ENCODE data around the gene GLI3.

Gene GLI3

GRCh38 chr7:42081671-42082070 lies 155.3 kb downstream of the GLI3 start:
- no peak for DNase-seq (ENCODE audit: low spot score)

GRCh38 chr7:42080841-42081586 lies 156.0 kb downstream of the GLI3 start:
- no peak for DNase-seq (ENCODE audit: low spot score)

DNA sequence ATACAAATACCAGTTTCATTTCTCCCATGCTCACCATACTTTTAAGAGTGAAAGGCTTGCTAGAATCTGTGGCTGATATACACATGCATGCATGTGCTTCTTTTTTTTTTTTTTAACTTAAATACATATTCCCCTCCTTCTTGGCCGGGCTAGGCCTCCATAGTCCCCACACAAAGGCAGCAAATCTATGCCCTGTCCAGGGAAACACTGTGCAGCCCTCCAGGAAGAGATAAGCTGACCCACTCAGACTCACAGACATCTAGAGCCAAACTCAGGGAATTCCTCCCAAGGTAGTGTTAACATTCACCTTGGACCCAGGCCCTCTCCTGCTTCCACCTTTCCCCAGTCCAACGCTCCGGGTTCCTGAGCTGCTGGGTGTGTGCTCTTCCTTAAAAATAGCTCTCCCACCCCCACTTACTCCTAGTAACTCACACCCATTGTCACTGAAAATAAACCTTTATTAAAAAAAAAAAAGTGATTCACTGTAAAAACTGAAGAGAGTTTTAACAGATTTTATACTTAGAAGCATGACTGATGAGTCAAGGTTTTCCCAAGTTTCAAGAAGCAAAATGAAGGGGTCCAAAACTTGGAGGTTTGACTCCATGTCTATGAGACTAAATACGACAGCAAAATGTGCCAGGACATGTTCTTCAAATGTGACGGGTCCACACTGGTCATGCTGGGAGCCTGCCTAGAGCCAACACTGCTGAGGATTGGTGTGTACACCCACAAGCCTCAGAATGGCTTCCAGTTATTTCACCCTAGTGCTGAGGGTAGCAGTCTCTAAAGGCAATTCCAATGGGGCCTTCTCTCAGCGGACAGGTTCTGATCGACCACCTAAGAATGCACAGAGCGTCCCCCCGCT lies 159.5 kb downstream of the GLI3 start:
- DNase-seq (ENCODE audit: low spot score) = no peak

DNA sequence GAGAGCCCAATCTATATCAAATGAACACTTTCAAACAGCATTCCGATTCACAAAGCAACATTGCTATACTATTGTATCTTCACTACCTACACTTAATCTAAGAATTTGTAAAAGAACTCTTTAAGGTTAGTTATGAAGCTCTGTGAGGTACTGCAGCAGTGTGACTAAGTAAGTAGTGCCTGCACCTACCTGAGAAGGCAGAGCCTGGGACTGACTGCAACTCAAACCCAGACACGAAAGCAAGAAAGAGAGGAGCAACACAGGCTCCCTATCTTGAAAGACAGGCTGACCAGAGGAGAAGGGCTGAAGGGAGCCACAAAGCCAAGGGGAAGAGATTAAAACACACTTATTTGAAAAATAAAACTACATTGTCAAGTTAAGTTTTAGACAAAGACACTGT lies 160.1 kb downstream of the GLI3 start:
- no peak for DNase-seq (ENCODE audit: low spot score)

GRCh38 chr7:42075418-42075817 lies 161.6 kb downstream of the GLI3 start:
- DNase-seq (ENCODE audit: low spot score) = no peak

DNA sequence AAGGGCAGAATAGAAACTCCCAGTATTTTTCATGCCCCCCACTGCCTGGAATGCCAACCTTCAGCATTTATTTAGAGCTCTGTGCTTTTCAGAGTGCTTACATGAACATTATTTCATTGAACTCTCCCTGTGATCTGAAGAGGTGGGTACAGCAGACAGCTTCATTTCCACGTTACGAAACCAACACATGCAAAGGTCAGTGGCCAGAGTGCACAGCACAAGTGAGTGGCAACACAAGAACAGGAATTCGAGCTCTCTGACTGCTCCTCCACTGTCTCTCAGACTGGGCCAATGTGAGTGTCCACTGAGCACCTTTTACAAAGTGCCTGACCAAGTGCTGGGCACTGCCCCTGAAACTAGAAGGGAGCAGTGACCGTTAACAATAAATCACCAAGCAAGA lies 162.9 kb downstream of the GLI3 start:
- DNase-seq (ENCODE audit: low spot score) = no peak

GRCh38 chr7:42071372-42072261 lies 165.4 kb downstream of the GLI3 start:
- no peak for DNase-seq (ENCODE audit: low spot score)

GRCh38 chr7:42070068-42070467 lies 166.9 kb downstream of the GLI3 start:
- no peak for DNase-seq (ENCODE audit: low spot score)

- DNase-seq (ENCODE audit: low spot score) = no peak
These were observed 167.4 kb downstream of the GLI3 start for GRCh38 chr7:42069590-42069989.

GRCh38 chr7:42068554-42069280 lies 168.3 kb downstream of the GLI3 start:
- no peak for DNase-seq (ENCODE audit: low spot score)

DNA sequence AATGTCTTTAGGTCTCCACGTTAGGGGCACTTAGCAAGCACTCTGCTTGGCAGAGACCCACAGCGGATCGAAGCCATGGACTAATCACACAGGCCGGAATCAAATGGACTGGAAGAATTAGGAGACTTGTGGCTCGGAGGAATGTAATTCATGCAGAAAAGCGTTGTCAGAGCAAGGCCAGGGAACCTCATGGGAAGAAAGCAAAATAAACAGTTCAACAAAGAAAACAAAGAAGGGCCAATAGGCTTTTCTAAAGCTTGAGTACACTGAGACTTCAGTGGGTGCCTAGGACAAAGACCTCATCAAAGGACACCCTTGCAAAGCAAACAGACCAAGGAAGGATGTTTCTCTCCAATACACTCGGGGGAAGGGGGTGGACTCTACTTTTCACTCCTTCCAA lies 171.1 kb downstream of the GLI3 start:
- no peak for DNase-seq (ENCODE audit: low spot score)

DNA sequence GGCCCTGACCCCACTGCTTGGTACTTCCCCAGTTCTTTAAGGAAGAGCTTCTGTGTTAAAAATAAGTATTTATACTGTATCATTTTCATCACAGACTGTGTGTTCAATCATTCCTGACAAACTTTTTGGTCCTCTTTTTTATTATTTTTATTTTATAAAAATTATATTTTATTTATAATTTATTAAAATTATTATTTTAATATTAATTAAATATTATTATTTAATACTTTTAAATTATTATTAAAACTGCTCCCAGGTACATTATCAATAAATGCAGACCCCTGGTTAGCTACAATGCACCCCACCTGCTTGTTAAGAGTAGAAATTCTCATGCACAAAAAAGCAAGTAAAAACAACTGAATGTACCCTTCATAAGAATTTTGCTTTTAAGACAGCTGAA lies 172.0 kb downstream of the GLI3 start:
- DNase-seq (ENCODE audit: low spot score) = no peak

DNA sequence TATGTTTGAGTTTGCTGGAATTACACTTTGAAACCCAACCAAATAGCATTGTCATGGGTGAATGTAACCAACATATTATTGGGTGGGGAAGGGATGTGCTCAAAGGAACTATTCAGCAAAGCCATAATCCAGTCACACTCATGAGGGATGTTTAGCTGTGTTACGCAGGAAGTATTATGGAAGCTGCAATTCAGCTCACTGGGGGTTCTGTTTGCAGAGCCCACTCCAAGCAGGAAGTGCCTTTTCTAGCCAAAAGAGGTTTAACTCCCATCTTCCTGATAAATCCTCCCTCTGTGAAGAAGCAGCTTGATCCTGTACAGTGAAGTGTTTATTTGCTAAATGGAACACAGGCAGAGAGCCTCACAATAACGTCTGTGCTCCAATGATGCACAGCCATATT lies 172.5 kb downstream of the GLI3 start:
- DNase-seq (ENCODE audit: low spot score) = no peak

GRCh38 chr7:42059275-42059674 lies 177.7 kb downstream of the GLI3 start:
- no peak for DNase-seq (ENCODE audit: low spot score)

DNA sequence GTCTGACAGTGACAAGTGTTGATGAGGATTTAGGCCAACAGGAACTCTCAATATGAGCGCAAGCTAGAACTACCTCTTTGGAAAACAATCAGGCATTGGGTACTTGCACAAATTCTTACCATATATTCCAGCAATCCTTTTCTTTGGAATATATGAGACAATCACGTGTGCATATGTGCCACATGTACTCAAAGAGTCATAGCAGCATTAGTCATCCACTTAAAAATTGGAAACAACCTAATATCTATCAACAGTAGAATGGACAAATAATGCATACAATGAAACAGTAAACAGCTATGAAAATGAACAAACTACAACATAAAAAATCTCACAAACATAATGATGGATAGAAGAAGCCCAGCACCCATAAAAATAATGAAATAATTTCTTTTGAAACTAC lies 179.7 kb downstream of the GLI3 start:
- no peak for DNase-seq (ENCODE audit: low spot score)

DNA sequence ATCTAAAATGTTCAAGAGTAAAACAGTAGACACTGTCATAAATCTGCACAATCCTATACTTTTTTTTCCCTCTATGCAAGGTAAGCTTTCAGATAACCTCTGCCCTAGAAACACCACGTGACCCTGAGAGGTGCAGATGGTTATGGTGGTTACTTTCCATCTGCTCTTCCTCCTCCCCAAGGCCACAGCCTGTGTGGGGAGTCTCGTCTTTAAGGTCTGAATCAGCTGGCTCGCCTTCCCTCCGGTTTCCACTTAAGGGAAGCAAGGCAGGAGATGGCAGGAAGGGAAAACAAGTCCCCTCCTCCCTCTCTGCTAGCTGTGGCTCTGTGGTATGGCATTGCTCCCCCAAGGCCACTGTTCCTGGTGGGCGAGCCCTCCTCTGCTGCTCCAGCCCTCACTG lies 181.8 kb downstream of the GLI3 start:
- no peak for DNase-seq (ENCODE audit: low spot score)

DNA sequence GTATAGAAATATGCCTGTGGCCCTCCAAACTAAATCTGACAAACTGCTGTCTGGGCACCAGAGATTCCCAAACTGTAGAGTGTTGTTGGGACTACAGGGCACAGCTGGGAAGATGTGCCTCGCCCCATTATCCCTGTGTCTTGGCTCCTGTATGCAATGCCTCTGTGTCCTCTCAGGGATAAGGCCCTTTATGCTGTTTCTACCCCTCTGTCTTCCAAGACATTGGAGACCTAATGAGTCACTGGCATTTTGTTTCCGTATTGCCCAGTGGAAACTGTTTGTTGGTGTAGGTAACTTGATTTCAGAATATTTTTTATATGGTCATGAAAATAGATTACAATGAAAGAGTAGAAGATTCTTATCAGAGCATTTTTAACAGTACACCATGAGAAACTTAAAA lies 183.2 kb downstream of the GLI3 start:
- no peak for DNase-seq (ENCODE audit: low spot score)

- DNase-seq (ENCODE audit: low spot score) = no peak
These were observed 187.2 kb downstream of the GLI3 start for GRCh38 chr7:42049761-42050160.

- no peak for DNase-seq (ENCODE audit: low spot score)
These were observed 190.5 kb downstream of the GLI3 start for GRCh38 chr7:42046483-42046882.

- DNase-seq (ENCODE audit: low spot score) = no peak
These were observed 191.0 kb downstream of the GLI3 start for GRCh38 chr7:42045961-42046360.

GRCh38 chr7:42039921-42040320 lies 197.1 kb downstream of the GLI3 start:
- no peak for DNase-seq (ENCODE audit: low spot score)

GRCh38 chr7:42035210-42035609 lies 201.8 kb downstream of the GLI3 start:
- DNase-seq (ENCODE audit: low spot score) = no peak

Measured in CD4-positive, alpha-beta T cell treated with Interleukin-6 at 100 ng/mL for 8 hours (primary cell).